Astrocyte (in vitro differentiated cells and primary cell): ENCODE results near the gene CAMK1D. TPM values are rescaled to one million over a fixed set of nuclear protein-coding genes. Genes with fewer than 3 reads are reported as not detected.

Experiments
- DNase-seq: peaks from one replicate; pipeline ENCODE4 v3.0.0-alpha.2; 2010; ENCODE audit warnings: low read depth
- FAIRE-seq: peaks from 2 replicates; lab custom pipeline; 2011; peaks lifted over from hg19 to GRCh38; lab: Jason Lieb, UNC
- H2AFZ ChIP-seq: 2 replicates; pipeline ENCODE4 v1.6.0; 2012; ENCODE audit warnings: low read depth, low read length, inconsistent platforms
- H3K27ac ChIP-seq: 2 replicates; pipeline ENCODE4 v1.5.1; 2011; ENCODE audit warnings: low read depth, low read length, inconsistent platforms
- H3K27me3 ChIP-seq: 2 replicates; pipeline ENCODE4 v1.6.0; 2011; ENCODE audit warnings: low read length, inconsistent platforms; ENCODE audit not compliant: insufficient read depth
- H3K36me3 ChIP-seq: 2 replicates; pipeline ENCODE4 v1.5.1; 2011; ENCODE audit warnings: low read length, inconsistent platforms; ENCODE audit not compliant: insufficient read depth
- H3K4me1 ChIP-seq: 2 replicates; pipeline ENCODE4 v1.5.1; 2011; ENCODE audit warnings: low read length, inconsistent platforms; ENCODE audit not compliant: insufficient read depth
- H3K4me2 ChIP-seq: 2 replicates; pipeline ENCODE4 v1.6.0; 2012; ENCODE audit warnings: low read length, inconsistent platforms
- H3K4me3 ChIP-seq: 2 replicates; pipeline ENCODE4 v1.5.1; 2011; ENCODE audit warnings: low read depth, mild to moderate bottlenecking, low read length, inconsistent platforms; ENCODE audit not compliant: insufficient read depth
- H3K79me2 ChIP-seq: 2 replicates; pipeline ENCODE4 v1.6.0; 2012; ENCODE audit warnings: mild to moderate bottlenecking, low read length, inconsistent platforms; ENCODE audit not compliant: insufficient read depth
- H3K9ac ChIP-seq: 2 replicates; pipeline ENCODE4 v1.6.0; 2012; ENCODE audit warnings: mild to moderate bottlenecking, low read length, inconsistent platforms
- H3K9me3 ChIP-seq: 2 replicates; pipeline ENCODE4 v1.5.1; 2012; ENCODE audit warnings: low read depth, mild to moderate bottlenecking, low read length, inconsistent platforms; ENCODE audit not compliant: insufficient read depth
- H4K20me1 ChIP-seq: 2 replicates; pipeline ENCODE4 v1.6.0; 2012; ENCODE audit warnings: low read length, inconsistent platforms; ENCODE audit not compliant: insufficient read depth
- H3K27ac Mint-ChIP-seq: one replicate; pipeline ENCODE4 v1.8.0; 2021; ENCODE audit warnings: mild to moderate bottlenecking, mixed read lengths; ENCODE audit not compliant: unreplicated experiment
- H3K27me3 Mint-ChIP-seq: one replicate; pipeline ENCODE4 v1.8.0; 2021; ENCODE audit warnings: low read depth, mixed read lengths; ENCODE audit not compliant: unreplicated experiment
- H3K36me3 Mint-ChIP-seq: one replicate; pipeline ENCODE4 v1.8.0; 2021; ENCODE audit warnings: low read depth, mixed read lengths; ENCODE audit not compliant: unreplicated experiment
- H3K4me1 Mint-ChIP-seq: one replicate; pipeline ENCODE4 v1.8.0; 2021; ENCODE audit warnings: low read depth, mixed read lengths; ENCODE audit not compliant: unreplicated experiment
- H3K4me3 Mint-ChIP-seq: one replicate; pipeline ENCODE4 v1.8.0; 2021; ENCODE audit warnings: mild to moderate bottlenecking, moderate library complexity, mixed read lengths; ENCODE audit not compliant: unreplicated experiment
- H3K9me3 Mint-ChIP-seq: one replicate; pipeline ENCODE4 v1.8.0; 2021; ENCODE audit warnings: mild to moderate bottlenecking, mixed read lengths; ENCODE audit not compliant: unreplicated experiment
- EZH2 ChIP-seq: IDR thresholded peaks from 2 replicates; pipeline ENCODE4 v1.6.1; 2012; ENCODE audit warnings: mild to moderate bottlenecking, low read length, inconsistent platforms; ENCODE audit not compliant: insufficient read depth
- total RNA-seq: library from RNA; stranded (reverse); gene quantifications from 2 replicates; pipeline ENCODE4 v1.2.1, GENCODE V29; 2021
- TF ChIP-seq, protein P1 (sequence below): IDR thresholded peaks from 2 replicates; pipeline ENCODE4 v1.5.1; 2011; ENCODE audit warnings: low read depth, mild to moderate bottlenecking, inconsistent platforms, low read length, moderate library complexity; ENCODE audit not compliant: insufficient read depth

The CAMK1D gene
- total RNA-seq, 1 donor from 2014 or later = 23.6 TPM

DNA sequence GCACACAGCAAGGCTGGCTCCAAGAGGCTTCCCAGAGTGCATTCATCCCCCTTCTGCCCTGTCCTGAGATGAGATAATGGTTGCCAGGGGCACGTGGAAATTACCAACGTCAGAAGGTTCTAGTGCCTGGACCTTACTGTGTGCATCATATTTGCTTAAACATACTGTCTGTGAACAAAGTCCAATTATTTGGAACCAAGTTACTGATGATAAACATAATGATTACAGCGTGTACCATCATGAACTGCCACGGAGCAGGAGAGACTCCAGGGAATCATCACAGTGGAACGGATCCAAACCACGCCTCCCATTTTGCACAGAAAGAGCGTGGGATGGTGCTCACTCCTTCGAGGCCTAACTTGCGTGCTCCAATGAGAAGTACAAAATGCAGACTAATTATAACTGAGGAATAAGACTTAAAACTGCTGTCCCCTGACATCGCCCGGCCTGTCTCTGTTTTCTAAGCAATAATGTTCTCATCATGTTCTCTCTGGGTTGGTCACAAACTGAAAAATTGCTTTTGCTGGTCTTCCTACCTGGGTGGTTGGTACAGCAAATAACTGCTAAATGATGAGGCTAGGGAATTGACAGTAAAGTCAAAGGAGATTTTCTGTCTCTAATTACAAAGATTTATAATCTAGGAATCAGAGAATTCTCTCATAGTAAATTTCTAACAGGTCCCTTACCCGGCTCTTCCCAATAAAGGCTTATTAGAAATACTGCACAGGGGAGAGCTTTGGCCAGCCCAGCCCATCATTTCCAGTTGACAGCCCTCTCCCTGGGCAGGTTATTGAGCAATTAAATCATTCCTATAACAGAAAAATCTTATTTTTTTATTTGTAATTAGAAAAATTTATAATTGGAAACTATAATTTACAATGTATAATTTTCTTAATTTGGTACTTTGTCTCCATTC, 182.2 kb downstream of the CAMK1D start:
- H3K27ac ChIP-seq = no peak overlapping the region
- Mint-ChIP-seq H3K9me3 (peaks cover 4% of the 10 kb centered on the region), H3K4me1 (no peaks in the 10 kb centered on the region), H3K27ac (no peak overlapping the region), H3K36me3 (no peaks in the 10 kb centered on the region), H3K4me3 (no peak overlapping the region), H3K27me3 (no peaks in the 10 kb centered on the region)
- peaks cover 7% of the 10 kb centered on the region for H3K4me1 ChIP-seq
- no peak overlapping the region for H3K9ac ChIP-seq
- H3K9me3 ChIP-seq = no peaks in the 10 kb centered on the region
- peaks cover 35% of the 10 kb centered on the region for H4K20me1 ChIP-seq
- no peak overlapping the region for H2AFZ ChIP-seq
- H3K4me3 ChIP-seq = no peak overlapping the region
- FAIRE-seq (no peak), DNase-seq (no peak)
- no peaks in the 10 kb centered on the region for H3K36me3 ChIP-seq
- peaks cover 13% of the 10 kb centered on the region for H3K79me2 ChIP-seq
- no peak for TF ChIP-seq EZH2
- TF ChIP-seq, protein P1, sequence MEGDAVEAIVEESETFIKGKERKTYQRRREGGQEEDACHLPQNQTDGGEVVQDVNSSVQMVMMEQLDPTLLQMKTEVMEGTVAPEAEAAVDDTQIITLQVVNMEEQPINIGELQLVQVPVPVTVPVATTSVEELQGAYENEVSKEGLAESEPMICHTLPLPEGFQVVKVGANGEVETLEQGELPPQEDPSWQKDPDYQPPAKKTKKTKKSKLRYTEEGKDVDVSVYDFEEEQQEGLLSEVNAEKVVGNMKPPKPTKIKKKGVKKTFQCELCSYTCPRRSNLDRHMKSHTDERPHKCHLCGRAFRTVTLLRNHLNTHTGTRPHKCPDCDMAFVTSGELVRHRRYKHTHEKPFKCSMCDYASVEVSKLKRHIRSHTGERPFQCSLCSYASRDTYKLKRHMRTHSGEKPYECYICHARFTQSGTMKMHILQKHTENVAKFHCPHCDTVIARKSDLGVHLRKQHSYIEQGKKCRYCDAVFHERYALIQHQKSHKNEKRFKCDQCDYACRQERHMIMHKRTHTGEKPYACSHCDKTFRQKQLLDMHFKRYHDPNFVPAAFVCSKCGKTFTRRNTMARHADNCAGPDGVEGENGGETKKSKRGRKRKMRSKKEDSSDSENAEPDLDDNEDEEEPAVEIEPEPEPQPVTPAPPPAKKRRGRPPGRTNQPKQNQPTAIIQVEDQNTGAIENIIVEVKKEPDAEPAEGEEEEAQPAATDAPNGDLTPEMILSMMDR = no peak
- no peak overlapping the region for H3K4me2 ChIP-seq
- no peaks in the 10 kb centered on the region for H3K27me3 ChIP-seq

DNA sequence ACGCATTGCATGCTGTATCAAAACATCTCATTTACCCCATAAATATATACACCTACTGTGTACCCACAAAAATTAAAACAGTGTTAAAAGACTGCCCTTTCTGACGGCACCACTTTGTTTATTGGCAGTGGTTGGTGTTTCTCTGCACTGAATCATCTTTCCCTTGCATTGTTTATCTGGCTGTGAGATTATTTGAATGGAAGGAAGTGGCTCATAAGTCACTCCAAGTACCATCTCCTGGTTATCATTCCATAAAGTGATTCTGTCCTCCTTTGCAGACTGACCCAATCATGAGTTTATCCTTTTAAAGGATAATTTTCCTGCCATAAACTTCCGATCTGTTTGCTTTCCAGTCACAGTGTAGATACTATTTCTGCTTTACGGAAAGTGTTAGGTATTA, 183.8 kb downstream of the CAMK1D start:
- TF ChIP-seq EZH2 = no peak
- TF ChIP-seq, protein P1 = no peak
- H3K27ac Mint-ChIP-seq = no peak overlapping the region
- Histone ChIP-seq H3K4me3 (no peak overlapping the region), H3K27ac (no peak overlapping the region), H3K9me3 (no peaks in the 10 kb centered on the region), H2AFZ (no peak overlapping the region), H3K79me2 (peaks cover 16% of the 10 kb centered on the region), H3K36me3 (no peaks in the 10 kb centered on the region), H3K9ac (no peak overlapping the region), H3K27me3 (no peaks in the 10 kb centered on the region), H4K20me1 (peaks cover 33% of the 10 kb centered on the region), H3K4me2 (no peak overlapping the region), H3K4me1 (peaks cover 7% of the 10 kb centered on the region)
- no peaks in the 10 kb centered on the region for H3K36me3 Mint-ChIP-seq
- no peaks in the 10 kb centered on the region for H3K27me3 Mint-ChIP-seq
- H3K4me3 Mint-ChIP-seq = no peak overlapping the region
- no peak for DNase-seq
- no peak for FAIRE-seq
- no peaks in the 10 kb centered on the region for H3K4me1 Mint-ChIP-seq
- H3K9me3 Mint-ChIP-seq = peaks cover 4% of the 10 kb centered on the region

DNA sequence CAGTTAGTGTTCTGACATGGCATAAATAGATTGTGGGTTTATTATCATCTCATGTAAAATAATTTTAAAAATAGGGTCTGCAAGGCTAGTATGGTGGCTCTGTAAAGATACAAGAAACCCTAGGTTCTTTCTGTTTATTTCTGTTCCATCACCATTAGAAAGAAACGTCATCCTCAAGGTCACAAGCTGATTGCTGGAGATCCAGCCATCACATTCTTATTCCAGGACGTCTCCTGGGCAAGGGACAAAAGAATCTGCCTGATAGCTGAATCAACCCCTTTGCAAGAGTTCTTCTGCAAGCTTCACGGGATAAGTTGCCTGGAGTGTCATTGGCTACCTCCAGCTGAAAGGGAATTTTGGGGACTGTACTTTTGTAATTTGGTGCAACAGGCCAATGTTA, 184.4 kb downstream of the CAMK1D start:
- H3K9me3 Mint-ChIP-seq = peaks cover 4% of the 10 kb centered on the region
- no peak overlapping the region for H3K4me2 ChIP-seq
- H2AFZ ChIP-seq = no peak overlapping the region
- no peak overlapping the region for H3K27ac Mint-ChIP-seq
- no peaks in the 10 kb centered on the region for H3K36me3 Mint-ChIP-seq
- H3K79me2 ChIP-seq = peaks cover 16% of the 10 kb centered on the region
- FAIRE-seq = no peak
- no peaks in the 10 kb centered on the region for H3K4me1 Mint-ChIP-seq
- no peaks in the 10 kb centered on the region for H3K9me3 ChIP-seq
- H3K4me3 Mint-ChIP-seq = no peak overlapping the region
- no peak for DNase-seq
- peaks cover 7% of the 10 kb centered on the region for H3K4me1 ChIP-seq
- no peak overlapping the region for H3K27ac ChIP-seq
- no peaks in the 10 kb centered on the region for H3K27me3 ChIP-seq
- TF ChIP-seq, protein P1 = no peak
- no peak for TF ChIP-seq EZH2
- H3K36me3 ChIP-seq = no peaks in the 10 kb centered on the region
- H3K4me3 ChIP-seq = no peak overlapping the region
- peaks cover 31% of the 10 kb centered on the region for H4K20me1 ChIP-seq
- H3K9ac ChIP-seq = no peak overlapping the region
- no peaks in the 10 kb centered on the region for H3K27me3 Mint-ChIP-seq
